SIG-M5 treated with dmso at 0.1 percent for 504 hours (cell line): Measurements from ENCODE around the gene TPSD1.
"Not testable (repeated sequence)": the region's sequence is repeated elsewhere in the genome, so short reads cannot be mapped to it uniquely, and the experiment has no call there.

Experiments used
- DNase-seq: peaks from one replicate; lab custom pipeline; 2025; ENCODE audit not compliant: unreplicated experiment; lab: John Stamatoyannopoulos, UW

Gene TPSD1

GRCh38 chr16:1279945-1280589 lies 24.2 kb downstream of the TPSD1 start:
- DNase-seq = no peak

DNA sequence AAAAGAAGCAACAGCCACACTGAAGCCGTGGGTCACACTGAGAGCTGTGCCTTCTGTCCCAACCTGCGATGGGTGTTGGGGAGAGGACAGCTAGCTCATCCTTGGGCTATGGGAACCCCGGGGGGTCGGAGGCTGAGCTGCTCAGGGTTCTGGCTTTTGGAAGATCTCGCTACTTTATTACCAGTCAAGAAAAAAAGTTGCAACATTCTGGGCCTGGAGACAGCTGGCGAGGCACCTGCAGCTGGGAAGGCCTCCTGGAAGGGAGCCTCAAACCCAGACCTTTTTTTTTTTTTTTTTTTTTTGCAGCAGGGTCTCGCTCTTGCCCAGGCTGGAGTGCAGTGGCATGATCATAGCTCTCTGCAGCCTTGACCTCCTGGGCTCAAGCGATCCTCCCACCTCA lies 24.9 kb downstream of the TPSD1 start:
- DNase-seq = no peak

- no peak for DNase-seq
Observed at GRCh38 chr16:1281517-1281916, 25.6 kb downstream of the TPSD1 start.

DNA sequence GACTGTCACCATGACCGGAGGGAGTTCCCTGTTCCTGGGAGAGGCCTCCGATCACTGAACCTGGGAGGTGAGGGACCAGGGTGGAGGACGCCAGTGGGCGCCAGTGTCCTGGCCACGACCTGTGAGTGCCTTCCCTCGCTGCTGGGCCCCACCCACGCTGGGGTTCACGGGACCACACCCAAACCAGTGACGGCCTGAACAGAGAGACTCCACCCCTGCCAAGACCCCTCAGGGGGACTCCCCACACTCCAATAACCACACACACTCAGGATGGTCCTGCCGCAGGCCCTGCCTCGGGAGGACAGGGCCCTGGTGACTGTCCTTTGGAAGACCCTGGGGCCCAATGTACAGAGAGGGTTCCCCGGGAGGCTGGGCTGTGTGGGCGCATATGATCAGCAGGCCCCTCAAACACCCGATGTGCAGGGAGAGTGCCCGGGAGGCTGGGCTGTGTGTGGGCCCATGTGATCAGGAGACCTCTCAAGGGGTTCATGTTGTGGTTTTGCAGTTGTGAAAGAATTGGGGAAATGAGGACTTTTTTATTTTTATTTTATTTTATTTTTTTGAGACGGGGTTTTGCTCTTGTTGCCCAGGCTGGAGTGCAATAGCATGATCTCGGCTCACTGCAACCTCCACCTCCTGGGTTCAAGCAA lies 26.6 kb downstream of the TPSD1 start:
- DNase-seq = no peak

DNA sequence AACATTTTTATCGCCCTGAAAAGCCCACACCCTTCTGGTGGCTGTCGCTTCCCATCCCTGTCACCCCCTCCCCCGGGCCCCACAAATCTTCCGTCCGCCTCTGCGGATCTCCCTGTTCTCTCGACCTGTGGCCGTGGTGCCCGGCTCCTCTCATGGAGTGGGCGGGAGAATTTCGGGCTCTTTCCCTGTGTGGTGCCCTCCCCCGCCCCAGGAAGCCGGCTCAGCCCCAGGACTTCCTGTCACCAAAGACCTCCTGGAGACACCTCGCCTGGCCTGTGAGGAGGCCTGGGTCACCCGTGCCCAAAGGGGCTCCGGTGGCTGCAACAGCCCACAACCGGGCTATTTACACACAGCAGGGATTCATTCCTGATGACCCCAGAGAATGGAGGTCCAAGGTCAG lies 27.4 kb downstream of the TPSD1 start:
- no peak for DNase-seq

- no peak for DNase-seq
Observed at GRCh38 chr16:1283996-1284616, 28.2 kb downstream of the TPSD1 start.

- no peak for DNase-seq
Observed at GRCh38 chr16:1285669-1286512, 30.0 kb downstream of the TPSD1 start.

- no peak for DNase-seq
Observed at GRCh38 chr16:1286513-1287094, 30.7 kb downstream of the TPSD1 start.

DNA sequence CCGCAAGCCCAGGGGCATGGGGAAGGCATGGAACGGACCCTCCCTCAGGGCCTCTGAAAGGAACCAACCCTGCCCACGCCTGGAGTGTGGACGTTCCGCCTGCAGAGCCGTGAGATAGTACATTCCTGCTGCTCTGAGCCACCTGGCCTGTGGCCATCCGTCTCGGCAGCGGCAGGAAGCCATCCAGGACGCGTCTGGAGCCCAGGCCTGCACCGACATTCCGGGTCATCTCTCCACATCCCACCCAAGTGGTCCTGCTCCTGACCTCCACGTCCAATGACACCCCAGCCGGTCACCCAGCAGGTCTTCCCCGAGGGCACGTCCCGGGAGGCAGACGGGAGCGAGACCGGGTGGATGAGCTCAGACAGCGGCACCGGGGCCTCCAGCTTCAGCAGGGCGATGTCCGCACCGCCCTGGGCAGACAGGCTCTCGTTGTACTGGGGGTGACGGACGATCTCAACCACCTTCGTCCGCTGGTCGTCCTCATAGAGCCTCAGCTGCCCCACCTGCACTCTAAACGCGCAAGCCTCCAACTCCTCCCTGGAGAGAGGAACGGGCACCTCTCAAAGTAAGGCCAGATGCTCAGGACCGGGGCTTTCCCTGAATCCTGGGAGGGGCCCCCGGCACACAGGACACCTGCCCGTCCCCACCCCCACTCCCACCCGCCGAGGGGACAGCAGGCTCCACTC lies 32.3 kb downstream of the TPSD1 start:
- no peak for DNase-seq

DNA sequence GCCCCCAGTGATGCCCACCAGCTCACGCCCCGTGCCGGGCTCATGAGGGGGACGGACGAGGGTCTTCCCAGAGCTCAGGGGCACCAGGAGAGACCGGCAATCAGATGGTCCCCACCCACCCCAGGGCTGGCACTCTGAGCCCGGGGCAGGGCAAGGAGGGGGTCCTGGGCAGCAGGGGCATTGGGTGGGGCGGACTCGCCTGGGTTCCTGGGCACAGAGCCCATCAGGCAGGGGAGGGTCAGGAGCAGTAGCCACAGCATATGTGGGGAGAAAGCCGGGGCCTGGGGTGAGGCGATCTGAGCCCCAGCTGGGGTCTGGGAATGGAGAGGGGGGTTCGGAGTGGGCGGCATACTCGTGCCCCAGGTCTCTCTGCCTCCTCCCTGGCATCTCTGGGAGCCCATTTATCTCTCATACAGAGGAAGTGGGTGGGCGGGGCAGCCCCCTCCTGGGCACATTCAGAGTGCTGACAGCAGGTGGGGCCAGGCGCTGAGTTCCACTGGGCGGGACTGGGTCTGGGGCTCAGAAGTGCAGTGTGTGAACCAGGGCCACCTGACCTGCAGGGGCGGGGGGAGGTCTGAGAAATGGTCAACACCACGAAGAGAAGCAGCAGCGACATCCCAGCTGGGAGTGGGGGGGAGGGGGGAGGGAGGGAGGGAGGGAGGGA lies 33.1 kb downstream of the TPSD1 start:
- DNase-seq = no peak

DNA sequence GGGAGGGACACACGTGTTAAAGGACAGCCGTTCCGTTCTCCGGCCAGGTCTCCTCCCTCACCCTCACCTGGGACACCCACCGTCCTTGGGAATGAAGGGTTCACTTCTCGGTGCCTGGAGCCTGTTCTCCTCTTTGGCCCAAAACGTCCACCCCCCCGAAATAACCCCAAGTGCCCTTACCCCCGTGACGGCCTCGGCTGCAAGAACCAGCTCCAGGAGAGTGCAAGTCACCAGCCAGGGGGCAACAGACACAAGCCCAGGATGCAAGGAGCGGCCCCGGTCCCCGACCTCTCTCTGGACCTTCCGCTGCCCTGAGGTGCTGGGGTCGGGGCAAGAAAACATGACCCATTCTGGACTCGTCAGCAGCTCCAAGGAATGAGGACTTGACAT lies 33.6 kb downstream of the TPSD1 start:
- DNase-seq = no peak

DNA sequence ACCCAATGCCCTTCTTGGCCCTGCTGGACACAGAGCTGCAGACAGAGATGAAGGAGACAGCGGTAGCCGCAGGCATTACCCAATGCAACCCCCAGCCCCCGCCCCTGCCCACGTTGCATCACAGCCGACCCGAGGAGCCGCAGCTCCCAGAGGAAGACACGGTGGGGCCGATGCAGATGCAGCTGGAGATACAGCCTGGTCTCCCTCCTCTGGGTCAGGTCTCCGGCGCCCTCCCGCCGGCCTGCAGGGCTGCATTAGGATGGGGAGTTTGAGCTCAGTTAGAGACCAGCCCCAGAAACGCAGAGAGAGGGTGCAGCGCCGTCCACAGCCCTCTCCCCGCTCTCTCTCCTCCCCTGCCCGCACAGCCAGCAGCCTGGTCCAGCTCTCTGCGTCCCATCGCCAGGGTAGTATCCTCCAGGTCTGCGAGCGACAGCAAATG lies 34.2 kb downstream of the TPSD1 start:
- peak; percentile 29 for DNase-seq

GRCh38 chr16:1290860-1291575 lies 35.1 kb downstream of the TPSD1 start:
- DNase-seq = no peak

GRCh38 chr16:1291576-1291974 lies 35.7 kb downstream of the TPSD1 start:
- DNase-seq = no peak

GRCh38 chr16:1292208-1292607 lies 36.3 kb downstream of the TPSD1 start:
- not testable (repeated sequence) for DNase-seq

DNA sequence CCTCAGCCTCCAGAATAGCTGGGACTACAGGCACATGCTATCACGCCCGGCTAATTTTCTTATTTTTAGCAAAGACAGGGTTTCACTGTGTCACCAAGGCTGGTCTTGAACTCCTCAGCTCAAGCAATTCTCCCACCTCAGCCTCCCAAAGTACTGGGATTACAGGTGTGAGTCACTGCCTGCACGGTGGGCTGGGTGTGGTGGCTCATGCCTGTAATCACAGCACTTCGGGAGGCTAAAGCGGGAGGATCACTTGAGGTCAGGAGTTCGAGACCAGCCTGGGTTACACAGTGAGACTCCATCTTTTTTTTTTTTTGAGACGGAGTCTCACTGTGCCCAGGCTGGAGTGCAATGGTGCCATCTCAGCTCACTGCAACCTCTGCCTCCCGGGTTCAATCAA lies 36.9 kb downstream of the TPSD1 start:
- not testable (repeated sequence) for DNase-seq

DNA sequence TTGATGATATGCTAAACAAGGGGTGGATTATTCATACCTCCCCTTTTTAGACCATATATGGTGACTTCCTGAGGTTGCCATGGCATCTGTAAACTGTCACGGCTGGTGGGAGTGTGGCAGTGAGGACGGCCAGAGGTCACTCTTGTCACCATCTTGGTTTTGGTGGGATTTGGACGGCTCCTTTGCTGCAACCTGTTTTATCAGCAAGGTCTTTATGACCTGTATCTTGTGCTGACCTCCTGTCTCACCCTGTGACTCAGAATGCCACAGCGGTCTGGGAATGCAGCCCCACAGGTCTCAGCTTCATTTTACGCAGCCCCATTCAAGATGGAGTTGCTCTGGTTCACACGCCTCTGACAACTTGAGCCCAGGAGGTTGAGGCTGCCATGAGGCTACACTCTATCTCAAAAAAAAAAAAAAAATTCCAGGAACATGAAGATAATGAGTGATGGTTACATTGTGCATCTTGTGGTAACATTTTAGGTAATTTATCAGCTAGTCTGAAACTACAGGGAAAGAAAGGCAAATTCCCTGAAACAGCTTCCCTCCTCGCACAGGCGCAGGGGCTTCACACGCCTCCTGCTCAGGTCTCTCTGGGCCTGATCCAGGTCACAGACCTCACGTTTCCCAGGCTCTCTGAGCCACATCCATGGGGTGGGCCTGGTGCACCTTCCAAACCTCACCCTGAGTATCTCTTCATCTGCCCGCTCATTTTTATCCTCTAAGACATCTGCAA lies 38.2 kb downstream of the TPSD1 start:
- DNase-seq = no peak

DNA sequence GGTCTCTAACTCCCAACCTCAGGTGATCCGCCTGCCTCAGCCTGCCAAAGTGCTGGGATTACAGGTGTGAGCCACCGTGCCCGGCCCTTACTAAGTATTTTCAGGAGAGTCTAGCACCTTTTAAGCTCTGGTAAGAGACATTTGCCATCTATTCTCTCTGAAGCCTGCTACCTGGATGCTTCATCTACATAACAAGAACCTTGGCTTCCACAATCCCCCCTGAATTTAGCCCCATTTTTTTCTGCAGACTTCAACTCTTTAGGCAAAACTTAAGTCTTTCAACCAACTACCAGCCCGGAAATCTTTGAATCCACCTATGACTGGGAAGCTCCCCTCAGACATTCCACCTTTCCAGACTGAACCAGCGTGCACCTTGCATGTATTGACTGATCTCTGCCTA lies 39.6 kb downstream of the TPSD1 start:
- DNase-seq = no peak

DNA sequence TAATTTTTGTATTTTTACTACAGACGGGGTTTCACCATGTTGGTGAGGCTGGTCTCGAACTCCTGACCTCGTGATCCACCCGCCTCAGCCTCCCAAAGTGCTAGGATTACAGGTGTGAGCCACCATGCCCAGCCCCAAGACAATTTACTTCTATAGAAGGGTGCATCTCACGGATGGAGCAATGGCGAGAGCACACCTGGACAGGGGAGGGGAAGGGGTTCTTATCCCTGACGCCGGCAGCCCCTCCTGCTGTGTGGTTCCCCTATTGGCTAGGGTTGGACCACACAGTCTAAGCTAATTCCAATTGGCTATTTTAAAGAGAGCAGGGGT lies 40.8 kb downstream of the TPSD1 start:
- DNase-seq = not testable (repeated sequence)
